Psoas muscle (tissue), 8 donors: ENCODE results near the gene ANKRD13B. TPM values are rescaled to one million over a fixed set of nuclear protein-coding genes. Genes with fewer than 3 reads are reported as not detected.

Source experiments
- ATAC-seq, 4 donors: fragments of 200-7000 bp; cut with Tn5 transposase; one replicate each; pipeline ENCODE4 v1.9.1; 2020; ENCODE audit warnings: moderate library complexity in 3 of 4, mild to moderate bottlenecking in 2 of 4
- DNase-seq, 2 donors: peaks; one replicate each; pipeline ENCODE4 v3.0.0-alpha.2; 2020
- H3K27ac ChIP-seq: fragments of 200-600 bp; one replicate; pipeline ENCODE4 v1.8.0; 2022
- H3K27me3 ChIP-seq, 3 donors: fragments of 200-600 bp in 1 of 3; one replicate each; pipeline versions ENCODE4 v1.6.1 to v1.8.0; 2013 to 2022; ENCODE audit warnings: low read length in 2 of 3, mild to moderate bottlenecking in 2 of 3, moderate library complexity in 1 of 3; ENCODE audit not compliant: insufficient read depth in 3 of 3
- H3K36me3 ChIP-seq, 2 donors: fragments of 200-600 bp in 1 of 2; one replicate each; pipeline versions ENCODE4 v1.6.1 to v1.8.0; 2013 to 2022; ENCODE audit warnings: low read depth in 1 of 2, mild to moderate bottlenecking in 1 of 2, moderate library complexity in 1 of 2; ENCODE audit not compliant: insufficient read depth in 1 of 2
- H3K4me1 ChIP-seq: fragments of 200-600 bp; one replicate; pipeline ENCODE4 v1.8.0; 2022
- H3K4me3 ChIP-seq: fragments of 200-600 bp; one replicate; pipeline ENCODE4 v1.8.0; 2022; ENCODE audit warnings: mild to moderate bottlenecking
- H3K9me3 ChIP-seq: fragments of 200-600 bp; one replicate; pipeline ENCODE4 v1.8.0; 2022
- WGBS, 3 donors: extraction: QIAGEN DNeasy Blood & Tissue Kit; methylation state at CpG; one replicate each; pipeline versions ENCODE4 v1.1.6 to v1.1.7; 2013; 5-methylcytosine and 5-hydroxymethylcytosine counted together
- intact Hi-C, 2 donors: fragments of 100-400 bp; cut with DNase I; formaldehyde crosslinking; loops; one replicate each; pipeline versions ENCODE4 v1.11.0 to v1.14.2; 2022
- polyA plus RNA-seq, 3 donors: library from polyadenylated mRNA; stranded (reverse); fragments of 200-250 nt; gene quantifications; one replicate each; pipeline ENCODE4 v1.2.3, GENCODE V29; 2013
- total RNA-seq, 4 donors: library from RNA; stranded (reverse); fragmentation: NEBNext Ultra II Directional in 2 of 4; extraction: Animal tissue kit (Norgen Biotek cat#: 25700) in 2 of 4; gene quantifications; one replicate each; pipeline versions ENCODE4 v1.2.1 to v1.2.4, GENCODE V29; 2021 to 2023
- TF ChIP-seq, protein P1 (sequence below): fragments of 200-600 bp; IDR thresholded peaks from one replicate; pipeline ENCODE4 v1.8.0; 2022; ENCODE audit warnings: antibody characterized with exemption
- donor health status: healthy with polysubstance abuse.
- donor health status: DM: no; HTN: no; CAD: no; lungs with moderate emphysema.
- donor health status: Bipolar disorder and iron deficiency.
- donor health status: healthy.
- donor health status: DM: yes; HTN: yes; CAD: no.
- donor health status: DM: no; HTN: no; CAD: no.
- donor health status: DM: no; HTN: no; CAD: no.
- donor health status: DM: yes; HTN: yes; CAD: no.

Gene ANKRD13B
- total and polyA plus RNA-seq, 7 donors = 5.4 to 14.8 (median 7.1) TPM

DNA sequence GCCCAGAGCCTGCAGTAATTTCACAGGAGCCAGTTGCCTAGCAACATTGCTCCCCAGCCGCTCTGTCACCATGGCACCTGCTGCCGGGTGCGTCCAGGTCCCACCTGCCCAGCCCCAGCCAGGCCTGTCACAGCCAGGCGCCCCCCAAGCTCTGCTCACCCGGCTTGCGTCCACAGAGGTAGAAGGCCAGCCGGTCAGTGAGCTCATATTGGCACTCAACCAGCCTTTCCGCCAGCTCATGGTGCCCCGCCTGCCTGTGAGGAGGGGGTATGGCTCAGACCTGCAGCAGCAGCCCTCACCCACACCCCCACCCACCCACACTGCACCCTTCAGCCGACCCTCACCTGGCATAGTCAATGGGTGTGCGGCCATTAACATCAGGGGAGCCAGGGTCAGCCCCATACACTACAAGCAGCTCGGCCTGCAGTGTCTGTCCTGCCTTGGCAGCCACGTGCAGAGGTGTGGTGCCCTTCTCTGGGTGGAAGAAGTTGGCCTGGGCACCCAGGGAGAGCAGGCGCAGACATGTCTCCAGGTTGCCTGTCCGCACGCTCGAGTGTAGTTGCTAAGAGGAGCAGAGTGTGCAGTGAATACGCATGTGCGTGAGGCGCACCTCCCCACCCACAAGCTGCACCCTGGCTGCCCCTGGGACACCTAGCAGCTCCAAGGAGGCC is 11.2 kb upstream of the ANKRD13B start:
- peaks cover 0 to 63% of the 10 kb centered on the region in 2 donors for H3K36me3 ChIP-seq
- TF ChIP-seq, protein P1, sequence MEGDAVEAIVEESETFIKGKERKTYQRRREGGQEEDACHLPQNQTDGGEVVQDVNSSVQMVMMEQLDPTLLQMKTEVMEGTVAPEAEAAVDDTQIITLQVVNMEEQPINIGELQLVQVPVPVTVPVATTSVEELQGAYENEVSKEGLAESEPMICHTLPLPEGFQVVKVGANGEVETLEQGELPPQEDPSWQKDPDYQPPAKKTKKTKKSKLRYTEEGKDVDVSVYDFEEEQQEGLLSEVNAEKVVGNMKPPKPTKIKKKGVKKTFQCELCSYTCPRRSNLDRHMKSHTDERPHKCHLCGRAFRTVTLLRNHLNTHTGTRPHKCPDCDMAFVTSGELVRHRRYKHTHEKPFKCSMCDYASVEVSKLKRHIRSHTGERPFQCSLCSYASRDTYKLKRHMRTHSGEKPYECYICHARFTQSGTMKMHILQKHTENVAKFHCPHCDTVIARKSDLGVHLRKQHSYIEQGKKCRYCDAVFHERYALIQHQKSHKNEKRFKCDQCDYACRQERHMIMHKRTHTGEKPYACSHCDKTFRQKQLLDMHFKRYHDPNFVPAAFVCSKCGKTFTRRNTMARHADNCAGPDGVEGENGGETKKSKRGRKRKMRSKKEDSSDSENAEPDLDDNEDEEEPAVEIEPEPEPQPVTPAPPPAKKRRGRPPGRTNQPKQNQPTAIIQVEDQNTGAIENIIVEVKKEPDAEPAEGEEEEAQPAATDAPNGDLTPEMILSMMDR = no peak
- H3K4me1 ChIP-seq = peaks cover 40% of the 10 kb centered on the region
- no peak overlapping the region for H3K4me3 ChIP-seq
- H3K9me3 ChIP-seq = no peaks in the 10 kb centered on the region
- DNase-seq (no peak), ATAC-seq (no peak)
- 76 to 85% (median 77%) methylated on average over 17 to 20 of the region's 20 CpGs for WGBS, 3 donors
- H3K27me3 ChIP-seq = no peaks in the 10 kb centered on the region
- intact Hi-C loops = loop anchor here in 1 of 2 donors (2.0 to 10.0 kb wide), 2 partner anchors 33 to 353 kb away; partner anchors contain the start of gene SSH2
- no peak overlapping the region for H3K27ac ChIP-seq

DNA sequence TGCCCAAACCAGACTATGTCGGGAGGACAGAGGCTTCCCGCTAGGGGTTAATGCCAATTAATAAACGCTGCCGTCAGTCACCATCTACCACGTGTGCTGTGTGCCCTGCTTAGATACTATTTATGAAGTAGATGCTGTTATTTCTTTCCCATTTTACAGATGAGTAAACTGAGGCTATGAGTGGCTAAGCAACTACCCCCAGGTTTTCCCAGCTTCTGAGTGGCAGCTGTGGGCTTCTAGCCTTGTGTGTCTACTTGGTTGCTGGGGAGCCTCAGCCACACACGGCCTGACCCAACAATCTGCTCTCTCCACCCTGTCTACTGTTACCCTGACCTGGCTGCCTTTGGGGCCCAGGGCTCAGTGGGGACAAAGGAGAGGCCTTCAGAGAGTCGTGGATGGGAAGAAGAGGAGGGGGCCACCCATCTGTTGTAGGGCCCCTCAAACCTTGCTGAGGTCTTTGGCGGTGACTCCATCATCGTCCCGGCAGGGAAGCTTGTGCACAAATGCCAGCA is 10.6 kb upstream of the ANKRD13B start:
- ATAC-seq (no peak), DNase-seq (no peak)
- Histone ChIP-seq H3K36me3 (peaks cover 0 to 57% of the 10 kb centered on the region in 2 donors), H3K4me1 (peaks cover 45% of the 10 kb centered on the region), H3K27ac (no peak overlapping the region), H3K4me3 (no peak overlapping the region), H3K9me3 (no peaks in the 10 kb centered on the region), H3K27me3 (no peaks in the 10 kb centered on the region)
- intact Hi-C loops = loop anchor here in 1 of 2 donors (10.0 kb wide), 1 partner anchor 352 kb away; the partner anchor contains the start of gene SSH2
- WGBS, 3 donors = 48 to 53% (median 50%) methylated on average over 10 of the region's 10 CpGs
- TF ChIP-seq, protein P1 = no peak

DNA sequence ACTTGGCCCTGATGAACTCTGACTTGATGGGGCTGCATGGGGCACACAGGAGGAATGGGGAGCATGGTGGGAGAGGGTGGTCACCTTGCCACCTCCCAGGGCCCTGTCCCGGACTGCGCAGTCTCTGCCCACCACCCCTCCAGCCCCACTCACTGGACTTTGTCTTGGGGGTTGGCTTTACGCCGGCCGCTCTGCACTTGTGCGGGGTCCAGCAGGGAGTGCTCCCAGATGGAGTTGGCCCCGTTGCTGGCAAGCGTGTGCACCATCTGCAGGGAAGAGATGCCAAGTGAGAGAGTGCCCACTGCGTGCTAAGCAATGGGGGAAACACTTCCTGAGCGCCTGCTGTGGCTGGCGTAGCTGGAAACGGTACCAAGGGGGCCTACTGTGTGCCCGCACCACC is 10.2 kb upstream of the ANKRD13B start:
- no peaks in the 10 kb centered on the region for H3K27me3 ChIP-seq
- intact Hi-C loops = loop anchor here in 1 of 2 donors (10.0 kb wide), 1 partner anchor 352 kb away; the partner anchor contains the start of gene SSH2

DNA sequence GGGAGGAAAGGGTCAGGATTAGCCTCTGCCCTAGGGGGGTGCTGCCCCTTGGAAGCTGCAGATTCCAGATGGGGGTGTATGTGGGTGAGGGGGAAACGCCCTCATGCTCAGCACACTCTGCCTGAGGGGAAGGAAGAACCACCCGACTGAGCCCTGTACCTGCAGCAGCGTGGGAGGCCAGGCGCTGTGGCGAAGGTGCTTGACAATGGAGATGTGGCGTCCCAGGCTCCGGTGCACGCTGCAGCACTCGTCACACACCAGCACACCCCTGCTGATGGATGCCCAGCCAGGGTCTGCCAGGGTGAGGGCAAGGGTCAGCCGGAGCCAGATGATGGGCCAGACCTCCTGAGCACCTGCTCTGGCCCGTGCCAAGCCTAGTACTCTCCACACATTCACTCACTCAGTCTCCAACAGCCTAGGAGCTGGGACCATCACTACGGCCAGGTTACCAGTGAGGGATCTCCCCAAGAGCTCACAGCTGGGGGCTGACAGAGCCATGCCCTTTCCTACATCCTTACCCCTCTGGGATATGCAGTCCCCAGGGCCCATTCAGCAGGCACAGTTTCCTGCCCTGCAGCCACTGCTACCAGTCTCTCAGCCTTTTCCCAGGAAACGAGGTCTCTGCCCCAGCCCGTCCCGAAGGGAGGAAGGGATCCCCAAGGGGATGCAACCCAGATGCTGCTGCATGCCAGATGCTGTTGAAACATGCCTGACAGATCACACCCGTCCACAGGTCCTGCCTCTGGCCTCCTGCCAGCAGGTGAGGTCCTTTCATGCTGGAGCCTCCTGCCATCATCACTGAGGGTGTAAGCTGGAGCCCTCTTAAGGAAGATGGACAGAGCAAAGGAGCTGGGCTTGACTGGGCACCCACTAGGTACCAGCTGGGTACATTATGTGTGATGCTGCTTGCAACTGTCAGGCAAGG is 9.3 kb upstream of the ANKRD13B start:
- peak in 1 of 2 donors; percentile 51 for DNase-seq
- Histone ChIP-seq H3K4me1 (peaks cover 58% of the 10 kb centered on the region), H3K9me3 (no peaks in the 10 kb centered on the region), H3K27ac (peak overlapping the region; percentile 65), H3K4me3 (no peak overlapping the region), H3K36me3 (peaks cover 0 to 44% of the 10 kb centered on the region in 2 donors), H3K27me3 (no peaks in the 10 kb centered on the region)
- TF ChIP-seq, protein P1 = no peak
- ATAC-seq = no peak
- intact Hi-C loops = loop anchor here in 1 of 2 donors (10.0 kb wide), 1 partner anchor 351 kb away; the partner anchor contains the start of gene SSH2
- 82 to 85% (median 82%) methylated on average over 16 of the region's 16 CpGs for WGBS, 3 donors

More for the DNA sequence above, 10.2 kb upstream of the ANKRD13B start:
- no peak overlapping the region for H3K27ac ChIP-seq
- DNase-seq (peak in 1 of 2 donors; percentile 60), ATAC-seq (no peak)
- WGBS, 3 donors = 27 to 40% (median 28%) methylated on average over 13 of the region's 13 CpGs
- no peak overlapping the region for H3K4me3 ChIP-seq
- peaks cover 0 to 53% of the 10 kb centered on the region in 2 donors for H3K36me3 ChIP-seq
- no peaks in the 10 kb centered on the region for H3K9me3 ChIP-seq
- TF ChIP-seq, protein P1 = no peak
- H3K4me1 ChIP-seq = peaks cover 50% of the 10 kb centered on the region
